Panc1 (cell line): ENCODE measurements around the gene ABI1. TPM values are rescaled to one million over a fixed set of nuclear protein-coding genes. Genes with fewer than 3 reads are reported as not detected.
A peak's percentile ranks its signal among the peaks of the same experiment; 100 is the strongest.

Experiments used
- ATAC-seq: fragments of 200-7000 bp; cut with Tn5 transposase; 2 replicates; pipeline ENCODE4 v1.9.1; 2020; ENCODE audit warnings: mild to moderate bottlenecking, moderate library complexity
- BruUV-seq: library from RNA; stranded (reverse); fragments of 400-500 nt; replicated peaks from 2 replicates; lab custom pipeline; 2021; lab: Mats Ljungman, UMichigan
- CTCF ChIA-PET: fragments of 300-600 bp; sonication (Branson Sonifier 250); formaldehyde crosslinking; loops from one replicate; lab custom pipeline; 2022; ENCODE audit warnings: antibody characterized with exemption; lab: Charles Lee
- POLR2A ChIA-PET: fragments of 300-600 bp; sonication (Branson Sonifier 250); formaldehyde crosslinking; loops from one replicate; lab custom pipeline; 2022; ENCODE audit warnings: antibody characterized with exemption; lab: Charles Lee
- DNase-seq: peaks from one replicate; pipeline ENCODE4 v3.0.0-alpha.2; 2010; ENCODE audit warnings: low read depth, low spot score
- H3K27ac ChIP-seq: 2 replicates; pipeline ENCODE4 v1.5.1; 2011; ENCODE audit warnings: mild to moderate bottlenecking, low read length, inconsistent platforms
- H3K27me3 ChIP-seq: fragments of 200-500 bp; sonication (Bioruptor generic); 2 replicates; pipeline ENCODE4 v1.6.0; 2014; ENCODE audit warnings: low read length, inconsistent platforms; ENCODE audit not compliant: control insufficient read depth, insufficient read depth
- H3K36me3 ChIP-seq: fragments of 200-500 bp; sonication (Bioruptor generic); 2 replicates; pipeline ENCODE4 v1.5.1; 2014; ENCODE audit warnings: inconsistent platforms, mild to moderate bottlenecking, low read length, moderate library complexity; ENCODE audit not compliant: control insufficient read depth, insufficient read depth
- H3K4me1 ChIP-seq: 2 replicates; pipeline ENCODE4 v1.5.1; 2011; ENCODE audit warnings: inconsistent platforms, mild to moderate bottlenecking, low read length, moderate library complexity; ENCODE audit not compliant: control insufficient read depth, insufficient read depth
- H3K4me3 ChIP-seq, 2 experiments: 2 replicates each; pipeline ENCODE4 v1.5.1; 2011 to 2012; ENCODE audit warnings: low read depth in 2 of 2, low read length in 2 of 2, mild to moderate bottlenecking in 2 of 2, inconsistent platforms in 1 of 2, moderate library complexity in 1 of 2
- H3K9me3 ChIP-seq: fragments of 200-500 bp; sonication (Bioruptor generic); 2 replicates; pipeline ENCODE4 v1.5.1; 2014; ENCODE audit warnings: low read depth, mild to moderate bottlenecking, inconsistent platforms, low read length, moderate library complexity; ENCODE audit not compliant: control insufficient read depth, insufficient read depth
- CTCF ChIP-seq: fragments of 450-650 bp; IDR thresholded peaks from 2 replicates; pipeline ENCODE4 v1.5.1; 2017; ENCODE audit warnings: mild to moderate bottlenecking
- POLR2AphosphoS5 ChIP-seq: IDR thresholded peaks from 2 replicates; pipeline ENCODE4 v1.6.1; 2012; ENCODE audit warnings: mild to moderate bottlenecking, low read depth, low read length, moderate library complexity
- SIN3A ChIP-seq: IDR thresholded peaks from 2 replicates; pipeline ENCODE4 v1.6.1; 2012; ENCODE audit warnings: low read depth, mild to moderate bottlenecking, low read length, moderate library complexity, borderline replicate concordance; ENCODE audit not compliant: insufficient read depth
- TCF7L2 ChIP-seq: IDR thresholded peaks from 2 replicates; pipeline ENCODE4 v1.6.1; 2011; ENCODE audit warnings: mild to moderate bottlenecking, low read depth, low read length, inconsistent platforms
- in situ Hi-C: cut with HindIII; loops from 2 replicates; pipeline ENCODE4 v1.10.0; 2016; ENCODE audit warnings: low sequenced_read_pairs, low pct_unique_long_range_greater_than_20kb
- intact Hi-C: fragments of 100-400 bp; cut with micrococcal nuclease; formaldehyde crosslinking; loops from one replicate; pipeline ENCODE4 v1.10.0; 2022; ENCODE audit not compliant: unreplicated experiment
- total RNA-seq: library from RNA; stranded (reverse); gene quantifications from one replicate; pipeline ENCODE4 v1.2.1, GENCODE V29; 2021; ENCODE audit not compliant: unreplicated experiment
- TF ChIP-seq, protein P1 (sequence below), 2 experiments: IDR thresholded peaks; 2 replicates each; pipeline ENCODE4 v1.6.1; 2011 to 2012; ENCODE audit warnings: low read depth in 2 of 2, control low read depth in 1 of 2, low read length in 1 of 2, mild to moderate bottlenecking in 1 of 2, moderate library complexity in 1 of 2; ENCODE audit not compliant: insufficient read depth in 1 of 2

The ABI1 gene
- total RNA-seq, 1 experiment from 2014 or later: 35.2 TPM

DNA sequence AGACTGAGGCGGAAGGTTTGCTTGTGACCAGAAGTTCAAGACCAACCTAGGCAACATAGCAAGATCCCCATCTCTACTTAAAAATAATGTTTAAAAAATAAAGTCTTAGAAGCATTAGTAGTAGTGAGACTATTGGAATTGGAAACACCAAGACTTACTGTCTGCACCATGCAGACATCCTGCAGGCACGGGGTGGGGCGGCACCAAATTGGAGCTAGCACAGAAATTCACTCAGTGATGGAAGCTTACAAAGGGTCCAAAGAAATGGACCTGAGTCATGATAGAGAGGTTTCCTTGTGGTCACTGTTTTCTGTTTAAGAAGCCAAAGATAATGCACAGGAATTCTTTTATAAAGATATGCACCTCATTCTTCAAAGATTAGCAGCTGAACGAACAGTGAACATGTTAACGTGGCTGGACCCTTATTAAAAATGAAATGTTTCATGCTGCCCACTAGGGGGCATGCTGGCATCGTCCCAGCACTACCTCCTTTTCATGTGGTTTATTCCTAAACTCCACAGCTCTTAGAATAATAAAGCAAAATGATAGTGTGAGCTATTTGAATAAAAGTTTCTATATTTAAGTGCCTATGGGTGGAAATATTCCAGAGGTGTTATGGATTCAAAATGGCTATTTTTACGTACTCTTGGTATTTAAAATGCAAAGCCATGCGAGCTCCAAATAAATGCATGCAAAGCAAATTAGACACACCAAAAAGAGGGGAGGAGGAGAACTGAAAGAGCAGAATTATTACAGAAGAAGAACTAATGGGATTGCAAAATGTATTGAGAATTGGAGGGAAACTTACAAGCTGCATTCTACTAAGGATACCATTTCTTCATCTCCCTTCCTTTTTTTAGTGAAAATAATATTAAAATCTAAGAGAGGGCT is 134.7 kb downstream of the ABI1 start:
- Histone ChIP-seq H3K4me1 (no peaks in the 10 kb centered on the region), H3K27me3 (no peaks in the 10 kb centered on the region), H3K27ac (no peak overlapping the region), H3K4me3 (no peak overlapping the region), H3K9me3 (no peaks in the 10 kb centered on the region), H3K36me3 (no peaks in the 10 kb centered on the region; the same call in 1 of the 2 replicates)
- in situ Hi-C loops: no loop called here
- BruUV-seq: no TSS peak
- ChIA-PET CTCF (interaction anchor here (0.5 to 1.3 kb wide), 3 partner anchors 45 to 156 kb away, joined by 3 to 9 read pairs (median 5); no protein-coding TSS in a partner anchor), POLR2A (no interaction called here)
- ATAC-seq (no peak), DNase-seq (peak; percentile 24)
- intact Hi-C loops: loop anchor here (2.0 kb wide), 1 partner anchor 157 kb away; no protein-coding TSS in a partner anchor
- TF ChIP-seq SIN3A (no peak), TCF7L2 (no peak), CTCF (peak; percentile 75)

GRCh38 chr10:26723016-26723415 is 137.7 kb downstream of the ABI1 start:
- DNase-seq (no peak), ATAC-seq (no peak)
- no TSS peak for BruUV-seq
- H3K27ac ChIP-seq: no peak overlapping the region
- intact Hi-C loops: no loop called here
- TF ChIP-seq CTCF (no peak), POLR2AphosphoS5 (no peak), TCF7L2 (no peak), SIN3A (no peak)
- TF ChIP-seq, protein P1, sequence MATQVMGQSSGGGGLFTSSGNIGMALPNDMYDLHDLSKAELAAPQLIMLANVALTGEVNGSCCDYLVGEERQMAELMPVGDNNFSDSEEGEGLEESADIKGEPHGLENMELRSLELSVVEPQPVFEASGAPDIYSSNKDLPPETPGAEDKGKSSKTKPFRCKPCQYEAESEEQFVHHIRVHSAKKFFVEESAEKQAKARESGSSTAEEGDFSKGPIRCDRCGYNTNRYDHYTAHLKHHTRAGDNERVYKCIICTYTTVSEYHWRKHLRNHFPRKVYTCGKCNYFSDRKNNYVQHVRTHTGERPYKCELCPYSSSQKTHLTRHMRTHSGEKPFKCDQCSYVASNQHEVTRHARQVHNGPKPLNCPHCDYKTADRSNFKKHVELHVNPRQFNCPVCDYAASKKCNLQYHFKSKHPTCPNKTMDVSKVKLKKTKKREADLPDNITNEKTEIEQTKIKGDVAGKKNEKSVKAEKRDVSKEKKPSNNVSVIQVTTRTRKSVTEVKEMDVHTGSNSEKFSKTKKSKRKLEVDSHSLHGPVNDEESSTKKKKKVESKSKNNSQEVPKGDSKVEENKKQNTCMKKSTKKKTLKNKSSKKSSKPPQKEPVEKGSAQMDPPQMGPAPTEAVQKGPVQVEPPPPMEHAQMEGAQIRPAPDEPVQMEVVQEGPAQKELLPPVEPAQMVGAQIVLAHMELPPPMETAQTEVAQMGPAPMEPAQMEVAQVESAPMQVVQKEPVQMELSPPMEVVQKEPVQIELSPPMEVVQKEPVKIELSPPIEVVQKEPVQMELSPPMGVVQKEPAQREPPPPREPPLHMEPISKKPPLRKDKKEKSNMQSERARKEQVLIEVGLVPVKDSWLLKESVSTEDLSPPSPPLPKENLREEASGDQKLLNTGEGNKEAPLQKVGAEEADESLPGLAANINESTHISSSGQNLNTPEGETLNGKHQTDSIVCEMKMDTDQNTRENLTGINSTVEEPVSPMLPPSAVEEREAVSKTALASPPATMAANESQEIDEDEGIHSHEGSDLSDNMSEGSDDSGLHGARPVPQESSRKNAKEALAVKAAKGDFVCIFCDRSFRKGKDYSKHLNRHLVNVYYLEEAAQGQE (IDR thresholded peaks at IDR 0.05; ENCODE audit: insufficient read depth in 1 of 2, low read depth in 2 of 2, low read length in 1 of 2): no peak
- H3K4me3 ChIP-seq: no peak overlapping the region
- POLR2A ChIA-PET: no interaction called here
- no peaks in the 10 kb centered on the region; the same call in 1 of the 2 replicates for H3K36me3 ChIP-seq
- CTCF ChIA-PET: no interaction called here
- in situ Hi-C loops: no loop called here
- H3K4me1 ChIP-seq: no peaks in the 10 kb centered on the region
- no peaks in the 10 kb centered on the region for H3K9me3 ChIP-seq
- H3K27me3 ChIP-seq: no peaks in the 10 kb centered on the region
